Kasumi-1 (cell line): ENCODE data around the gene RABL3.
A peak's percentile ranks its signal among the peaks of the same experiment; 100 is the strongest.
"Not testable (repeated sequence)": the region's sequence is repeated elsewhere in the genome, so short reads cannot be mapped to it uniquely, and the experiment has no call there.

Experiments
- DNase-seq, 2 experiments: peaks; one replicate each; lab custom pipeline; 2025; lab: John Stamatoyannopoulos, UW

RABL3 gene

GRCh38 chr3:120682095-120682681, 60.1 kb downstream of the RABL3 start, which contains the start of gene HGD:
Gene HGD, minus strand, starts transcription at chr3:120682239. Its CDS starts 128 bp downstream, at chr3:120682111.
- DNase-seq = no peak

- no peak for DNase-seq
Measured at GRCh38 chr3:120681506-120682038, 60.7 kb downstream of the RABL3 start.

- no peak for DNase-seq
Measured at GRCh38 chr3:120681018-120681417, 61.3 kb downstream of the RABL3 start.

GRCh38 chr3:120680193-120680894, 62.0 kb downstream of the RABL3 start:
- no peak for DNase-seq

GRCh38 chr3:120678984-120679383, 63.3 kb downstream of the RABL3 start:
- peak in 1 of 2 experiments; percentile 3 for DNase-seq

GRCh38 chr3:120678331-120678947, 63.9 kb downstream of the RABL3 start:
- DNase-seq = peak; percentile 88 to 89

- not testable (repeated sequence) for DNase-seq
Measured at GRCh38 chr3:120677193-120677592, 65.1 kb downstream of the RABL3 start.

- DNase-seq = no peak
Measured at GRCh38 chr3:120673116-120673515, 69.2 kb downstream of the RABL3 start.

GRCh38 chr3:120670576-120670975, 71.7 kb downstream of the RABL3 start:
- no peak for DNase-seq

GRCh38 chr3:120664926-120665325, 77.4 kb downstream of the RABL3 start:
- DNase-seq = no peak

GRCh38 chr3:120661945-120662344, 80.4 kb downstream of the RABL3 start:
- no peak for DNase-seq

GRCh38 chr3:120661106-120661905, 81.0 kb downstream of the RABL3 start:
- no peak for DNase-seq

GRCh38 chr3:120659834-120660233, 82.5 kb downstream of the RABL3 start:
- DNase-seq = no peak

- DNase-seq = peak; percentile 30 to 38
Measured at GRCh38 chr3:120659285-120659684, 83.0 kb downstream of the RABL3 start.

- DNase-seq = no peak
Measured at GRCh38 chr3:120652896-120653545, 89.3 kb downstream of the RABL3 start.

- DNase-seq = no peak
Measured at GRCh38 chr3:120652281-120652680, 90.0 kb downstream of the RABL3 start.

GRCh38 chr3:120650311-120650710, 92.0 kb downstream of the RABL3 start:
- no peak for DNase-seq

GRCh38 chr3:120649830-120650233, 92.5 kb downstream of the RABL3 start:
- no peak for DNase-seq

- DNase-seq = no peak
Measured at GRCh38 chr3:120648290-120648689, 94.0 kb downstream of the RABL3 start.

GRCh38 chr3:120646771-120647432, 95.4 kb downstream of the RABL3 start:
- DNase-seq = no peak
